UCSD-AML1 (cell line): ENCODE measurements around the gene MEF2D.
A peak's percentile ranks its signal among the peaks of the same experiment; 100 is the strongest.

Experiments
- DNase-seq: peaks from one replicate; lab custom pipeline; 2025; ENCODE audit not compliant: unreplicated experiment; lab: John Stamatoyannopoulos, UW

Gene MEF2D

GRCh38 chr1:156471496-156472490, 28.8 kb downstream of the MEF2D start:
- no peak for DNase-seq

GRCh38 chr1:156470473-156470872, 30.1 kb downstream of the MEF2D start:
- no peak for DNase-seq

GRCh38 chr1:156468693-156469345, 31.8 kb downstream of the MEF2D start:
- no peak for DNase-seq

GRCh38 chr1:156467906-156468305, 32.7 kb downstream of the MEF2D start:
- no peak for DNase-seq

- no peak for DNase-seq
Measured at GRCh38 chr1:156467385-156467784, 33.2 kb downstream of the MEF2D start.

- DNase-seq: peak; percentile 26
Measured at GRCh38 chr1:156465747-156466365, 34.7 kb downstream of the MEF2D start.

- no peak for DNase-seq
Measured at GRCh38 chr1:156464825-156465452, 35.6 kb downstream of the MEF2D start.

- DNase-seq: no peak
Measured at GRCh38 chr1:156464335-156464734, 36.2 kb downstream of the MEF2D start.

GRCh38 chr1:156463874-156464273, 36.7 kb downstream of the MEF2D start:
- no peak for DNase-seq

- DNase-seq: no peak
Measured at GRCh38 chr1:156462954-156463795, 37.4 kb downstream of the MEF2D start.

GRCh38 chr1:156461781-156462647, 38.6 kb downstream of the MEF2D start:
- DNase-seq: no peak

GRCh38 chr1:156461109-156461508, 39.5 kb downstream of the MEF2D start:
- no peak for DNase-seq

GRCh38 chr1:156460525-156460924, 40.0 kb downstream of the MEF2D start:
- DNase-seq: no peak

GRCh38 chr1:156458181-156458503, 42.4 kb downstream of the MEF2D start:
- no peak for DNase-seq

- DNase-seq: peak; percentile 89
Measured at GRCh38 chr1:156456625-156457465, 43.7 kb downstream of the MEF2D start.

- DNase-seq: no peak
Measured at GRCh38 chr1:156455362-156455761, 45.2 kb downstream of the MEF2D start.

GRCh38 chr1:156452907-156453306, 47.7 kb downstream of the MEF2D start:
- no peak for DNase-seq

GRCh38 chr1:156451505-156452160, 48.9 kb downstream of the MEF2D start:
- no peak for DNase-seq
